Measurements from ENCODE around the gene PCDHGB1. TPM values are rescaled to one million over a fixed set of nuclear protein-coding genes. Genes with fewer than 3 reads are reported as not detected.
A peak's percentile ranks its signal among the peaks of the same experiment; 100 is the strongest.

PCDHGB1 gene
- total RNA-seq, 1 donor from 2014 or later, result 2.3 TPM

DNA sequence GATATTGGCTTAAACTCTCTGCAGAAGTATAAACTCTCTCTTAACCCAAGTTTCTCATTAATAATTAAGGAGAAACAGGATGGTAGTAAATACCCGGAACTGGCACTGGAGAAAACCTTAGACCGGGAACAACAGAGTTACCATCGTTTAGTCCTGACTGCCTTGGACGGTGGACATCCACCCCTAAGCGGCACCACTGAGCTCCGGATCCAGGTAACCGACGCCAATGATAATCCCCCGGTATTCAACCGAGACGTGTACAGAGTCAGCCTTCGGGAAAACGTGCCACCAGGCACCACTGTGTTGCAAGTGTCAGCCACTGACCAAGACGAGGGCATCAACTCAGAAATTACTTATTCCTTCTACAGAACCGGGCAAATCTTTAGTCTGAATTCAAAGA is 48.7 kb downstream of the PCDHGB1 start:
- TF ChIP-seq, protein P1, sequence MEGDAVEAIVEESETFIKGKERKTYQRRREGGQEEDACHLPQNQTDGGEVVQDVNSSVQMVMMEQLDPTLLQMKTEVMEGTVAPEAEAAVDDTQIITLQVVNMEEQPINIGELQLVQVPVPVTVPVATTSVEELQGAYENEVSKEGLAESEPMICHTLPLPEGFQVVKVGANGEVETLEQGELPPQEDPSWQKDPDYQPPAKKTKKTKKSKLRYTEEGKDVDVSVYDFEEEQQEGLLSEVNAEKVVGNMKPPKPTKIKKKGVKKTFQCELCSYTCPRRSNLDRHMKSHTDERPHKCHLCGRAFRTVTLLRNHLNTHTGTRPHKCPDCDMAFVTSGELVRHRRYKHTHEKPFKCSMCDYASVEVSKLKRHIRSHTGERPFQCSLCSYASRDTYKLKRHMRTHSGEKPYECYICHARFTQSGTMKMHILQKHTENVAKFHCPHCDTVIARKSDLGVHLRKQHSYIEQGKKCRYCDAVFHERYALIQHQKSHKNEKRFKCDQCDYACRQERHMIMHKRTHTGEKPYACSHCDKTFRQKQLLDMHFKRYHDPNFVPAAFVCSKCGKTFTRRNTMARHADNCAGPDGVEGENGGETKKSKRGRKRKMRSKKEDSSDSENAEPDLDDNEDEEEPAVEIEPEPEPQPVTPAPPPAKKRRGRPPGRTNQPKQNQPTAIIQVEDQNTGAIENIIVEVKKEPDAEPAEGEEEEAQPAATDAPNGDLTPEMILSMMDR (IDR thresholded peaks at IDR 0.05; ENCODE audit: unreplicated experiment), result no peak
- Mint-ChIP-seq H3K4me1 (ENCODE audit: low read depth) (no peaks in the 10 kb centered on the region), H3K27ac (no peak overlapping the region), H3K4me3 (ENCODE audit: low read depth) (no peak overlapping the region), H3K9me3 (ENCODE audit: low read depth) (peaks cover 46% of the 10 kb centered on the region), H3K36me3 (ENCODE audit: insufficient read depth) (peaks cover 42% of the 10 kb centered on the region), H3K27me3 (no peaks in the 10 kb centered on the region)
- no peak for DNase-seq (ENCODE audit: low spot score, unreplicated experiment)

DNA sequence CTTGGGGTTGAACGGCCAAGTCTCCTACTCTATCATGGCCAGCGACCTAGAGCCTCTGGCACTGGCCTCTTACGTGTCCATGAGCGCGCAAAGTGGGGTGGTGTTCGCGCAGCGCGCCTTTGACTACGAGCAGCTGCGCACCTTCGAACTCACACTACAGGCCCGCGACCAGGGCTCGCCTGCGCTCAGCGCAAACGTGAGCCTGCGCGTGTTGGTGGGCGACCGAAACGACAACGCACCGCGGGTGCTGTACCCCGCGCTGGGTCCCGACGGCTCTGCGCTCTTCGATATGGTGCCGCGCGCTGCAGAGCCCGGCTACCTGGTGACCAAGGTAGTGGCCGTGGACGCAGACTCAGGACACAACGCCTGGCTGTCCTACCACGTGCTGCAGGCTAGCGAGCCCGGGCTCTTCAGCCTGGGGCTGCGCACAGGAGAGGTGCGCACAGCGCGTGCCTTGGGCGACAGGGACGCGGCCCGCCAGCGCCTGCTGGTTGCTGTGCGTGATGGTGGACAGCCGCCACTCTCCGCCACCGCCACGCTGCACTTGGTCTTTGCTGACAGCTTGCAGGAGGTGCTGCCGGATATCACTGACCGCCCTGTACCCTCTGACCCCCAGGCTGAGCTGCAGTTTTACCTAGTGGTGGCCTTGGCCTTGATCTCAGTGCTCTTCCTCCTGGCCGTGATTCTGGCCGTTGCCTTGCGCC is 49.8 kb downstream of the PCDHGB1 start:
- Mint-ChIP-seq H3K4me3 (ENCODE audit: low read depth) (peak overlapping the region; percentile 37), H3K9me3 (ENCODE audit: low read depth) (peaks cover 48% of the 10 kb centered on the region), H3K27ac (peak overlapping the region; percentile 79), H3K27me3 (no peaks in the 10 kb centered on the region), H3K36me3 (ENCODE audit: insufficient read depth) (peaks cover 41% of the 10 kb centered on the region), H3K4me1 (ENCODE audit: low read depth) (no peaks in the 10 kb centered on the region)
- no peak for DNase-seq (ENCODE audit: low spot score, unreplicated experiment)
- TF ChIP-seq, protein P1 (IDR thresholded peaks at IDR 0.05; ENCODE audit: unreplicated experiment), result no peak

Other genes with a start within 250 kb of the PCDHGB1 start
- gene PCDHB3, start 249.6 kb upstream of the PCDHGB1 start, total RNA-seq, result 9.1 and 9.4 TPM in 2 replicates
- gene PCDHB4, start 228.3 kb upstream of the PCDHGB1 start, total RNA-seq, result 4.4 and 4.6 TPM in 2 replicates
- 29.4 and 32.4 TPM in 2 replicates for gene PCDHB5, start 214.9 kb upstream of the PCDHGB1 start, total RNA-seq
- gene PCDHB6, start 200.0 kb upstream of the PCDHGB1 start, total RNA-seq, result 2.4 and 2.7 TPM in 2 replicates
- 0.93 and 1.1 TPM in 2 replicates for gene PCDHB7, start 177.5 kb upstream of the PCDHGB1 start, total RNA-seq
- 2.0 and 2.8 TPM in 2 replicates for gene PCDHB8, start 172.3 kb upstream of the PCDHGB1 start, total RNA-seq
- 11.9 and 14.3 TPM in 2 replicates for gene PCDHB16, start 167.7 kb upstream of the PCDHGB1 start, total RNA-seq
- 7.5 and 8.0 TPM in 2 replicates for gene PCDHB9, start 162.9 kb upstream of the PCDHGB1 start, total RNA-seq
- 5.5 and 7.2 TPM in 2 replicates for gene PCDHB10, start 157.7 kb upstream of the PCDHGB1 start, total RNA-seq
- 4.7 and 5.9 TPM in 2 replicates for gene PCDHB11, start 150.5 kb upstream of the PCDHGB1 start, total RNA-seq
- 5.4 and 7.2 TPM in 2 replicates for gene PCDHB12, start 141.4 kb upstream of the PCDHGB1 start, total RNA-seq
- 6.8 and 7.4 TPM in 2 replicates for gene PCDHB13, start 136.2 kb upstream of the PCDHGB1 start, total RNA-seq
- gene PCDHB14, start 126.8 kb upstream of the PCDHGB1 start, total RNA-seq, result 7.9 and 8.0 TPM in 2 replicates
- 8.3 and 9.5 TPM in 2 replicates for gene PCDHB15, start 104.7 kb upstream of the PCDHGB1 start, total RNA-seq
- 1.1 and 1.2 TPM in 2 replicates for gene SLC25A2, start 46.0 kb upstream of the PCDHGB1 start, total RNA-seq
- gene TAF7, start 29.3 kb upstream of the PCDHGB1 start, total RNA-seq, result 90.9 and 95.6 TPM in 2 replicates
- 1.1 and 1.3 TPM in 2 replicates for gene PCDHGA1, start 19.6 kb upstream of the PCDHGB1 start, total RNA-seq
- gene PCDHGA2, start 11.3 kb upstream of the PCDHGB1 start, total RNA-seq, result 0.72 and 1.1 TPM in 2 replicates
- gene PCDHGA3, start 6.3 kb upstream of the PCDHGB1 start, total RNA-seq, result 0.80 and 0.81 TPM in 2 replicates
- 0.96 and 1.2 TPM in 2 replicates for gene PCDHGA4, start 4.9 kb downstream of the PCDHGB1 start, total RNA-seq
- gene PCDHGB2, start 9.9 kb downstream of the PCDHGB1 start, total RNA-seq, result 0.80 and 0.89 TPM in 2 replicates
- 0.69 and 0.71 TPM in 2 replicates for gene PCDHGA5, start 14.1 kb downstream of the PCDHGB1 start, total RNA-seq
- gene PCDHGB3, start 20.1 kb downstream of the PCDHGB1 start, total RNA-seq, result 0.60 and 0.73 TPM in 2 replicates
- 0.60 and 0.80 TPM in 2 replicates for gene PCDHGA6, start 23.8 kb downstream of the PCDHGB1 start, total RNA-seq
- 0.41 and 0.49 TPM in 2 replicates for gene PCDHGA7, start 32.6 kb downstream of the PCDHGB1 start, total RNA-seq
- 16.1 and 17.0 TPM in 2 replicates for gene PCDHGB4, start 37.6 kb downstream of the PCDHGB1 start, total RNA-seq
- gene PCDHGA8, start 42.5 kb downstream of the PCDHGB1 start, total RNA-seq, result 1.5 and 1.9 TPM in 2 replicates
- 4.0 and 4.2 TPM in 2 replicates for gene PCDHGB5, start 47.8 kb downstream of the PCDHGB1 start, total RNA-seq
- gene PCDHGA9, start 52.7 kb downstream of the PCDHGB1 start, total RNA-seq, result 1.5 and 1.8 TPM in 2 replicates
- 23.1 and 24.0 TPM in 2 replicates for gene PCDHGB6, start 57.9 kb downstream of the PCDHGB1 start, total RNA-seq
- gene PCDHGA10, start 62.9 kb downstream of the PCDHGB1 start, total RNA-seq, result 14.3 and 14.6 TPM in 2 replicates
- gene PCDHGB7, start 67.6 kb downstream of the PCDHGB1 start, total RNA-seq, result 6.0 and 8.0 TPM in 2 replicates
- gene PCDHGA11, start 71.0 kb downstream of the PCDHGB1 start, total RNA-seq, result 3.1 and 3.3 TPM in 2 replicates
- gene PCDHGA12, start 80.4 kb downstream of the PCDHGB1 start, total RNA-seq, result 2.9 and 3.2 TPM in 2 replicates
- 25.8 and 29.7 TPM in 2 replicates for gene PCDHGC3, start 125.9 kb downstream of the PCDHGB1 start, total RNA-seq
- 3.0 and 3.8 TPM in 2 replicates for gene PCDHGC4, start 134.9 kb downstream of the PCDHGB1 start, total RNA-seq
- gene PCDHGC5, start 139.0 kb downstream of the PCDHGB1 start, total RNA-seq, result 1.2 and 1.3 TPM in 2 replicates